HEK293 (cell line): ENCODE results near the gene STRIT1.

Experiments
- CTCF ChIA-PET: fragments of 350-600 bp; formaldehyde crosslinking; extraction: SDS; loops from one replicate; lab custom pipeline; 2021; ENCODE audit warnings: antibody characterized with exemption; lab: Yijun Ruan, JAX
- POLR2A ChIA-PET: fragments of 300-600 bp; formaldehyde crosslinking; extraction: SDS; loops from one replicate; lab custom pipeline; 2020; ENCODE audit warnings: antibody characterized with exemption, inconsistent platforms; lab: Yijun Ruan, JAX
- H3K27ac ChIP-seq: fragments of 200-500 bp; sonication (Bioruptor generic); 2 replicates; pipeline ENCODE4 v1.5.1; 2014; ENCODE audit warnings: low read depth, low read length, control low read depth, inconsistent platforms; ENCODE audit errors: extremely low read depth
- H3K36me3 ChIP-seq, 2 experiments: fragments of 200-500 bp in 1 of 2; sonication (Bioruptor generic) in 1 of 2; 1 replicate in 1 of 2; 2 replicates in 1 of 2; pipeline ENCODE4 v1.5.1; 2014 to 2017; ENCODE audit warnings: inconsistent platforms in 2 of 2, low read length in 2 of 2; ENCODE audit not compliant: control insufficient read depth in 2 of 2, insufficient read depth in 1 of 2
- H3K4me1 ChIP-seq: fragments of 200-500 bp; sonication (Bioruptor generic); 2 replicates; pipeline ENCODE4 v1.5.1; 2014; ENCODE audit warnings: mild to moderate bottlenecking, low read length, inconsistent platforms; ENCODE audit not compliant: control insufficient read depth, insufficient read depth
- H3K4me3 ChIP-seq: 2 replicates; pipeline ENCODE4 v1.5.1; 2011; ENCODE audit warnings: low read depth, mild to moderate bottlenecking, control low read depth, low read length, moderate library complexity
- H3K9me3 ChIP-seq: fragments of 200-500 bp; sonication (Bioruptor generic); 2 replicates; pipeline ENCODE4 v1.5.1; 2014; ENCODE audit warnings: low read depth, low read length, inconsistent platforms; ENCODE audit not compliant: control insufficient read depth, insufficient read depth
- EGR2 ChIP-seq: fragments of 450-650 bp; formaldehyde crosslinking; IDR thresholded peaks from 2 replicates; pipeline ENCODE4 v1.5.1; 2016; ENCODE audit warnings: low read depth, missing biosample characterization, missing genetic modification characterization
- GLIS2 ChIP-seq: fragments of 450-650 bp; formaldehyde crosslinking; IDR thresholded peaks from 2 replicates; pipeline ENCODE4 v1.5.1; 2016; ENCODE audit warnings: missing biosample characterization, missing genetic modification characterization
- ZBTB7A ChIP-seq: fragments of 450-650 bp; formaldehyde crosslinking; IDR thresholded peaks from 2 replicates; pipeline ENCODE4 v1.5.1; 2016; ENCODE audit warnings: low read depth, missing biosample characterization, missing genetic modification characterization
- ZFP69B ChIP-seq: fragments of 450-650 bp; formaldehyde crosslinking; IDR thresholded peaks from 2 replicates; pipeline ENCODE4 v1.5.1; 2016; ENCODE audit warnings: missing biosample characterization, missing genetic modification characterization
- ZNF112 ChIP-seq: fragments of 450-650 bp; formaldehyde crosslinking; IDR thresholded peaks from 2 replicates; pipeline ENCODE4 v1.5.0; 2017; ENCODE audit warnings: missing biosample characterization, missing genetic modification characterization
- ZNF155 ChIP-seq: fragments of 450-650 bp; formaldehyde crosslinking; IDR thresholded peaks from 2 replicates; pipeline ENCODE4 v1.5.1; 2016; ENCODE audit warnings: missing biosample characterization, missing genetic modification characterization
- ZNF175 ChIP-seq: fragments of 450-650 bp; formaldehyde crosslinking; IDR thresholded peaks from 2 replicates; pipeline ENCODE4 v1.5.1; 2016; ENCODE audit warnings: missing biosample characterization, missing genetic modification characterization
- ZNF433 ChIP-seq: fragments of 450-650 bp; formaldehyde crosslinking; IDR thresholded peaks from 2 replicates; pipeline ENCODE4 v1.5.1; 2016; ENCODE audit warnings: missing biosample characterization, missing genetic modification characterization, low read depth
- ZNF529 ChIP-seq: fragments of 450-650 bp; formaldehyde crosslinking; IDR thresholded peaks from 2 replicates; pipeline ENCODE4 v1.5.1; 2017; ENCODE audit warnings: missing genetic modification characterization, missing biosample characterization; ENCODE audit not compliant: insufficient replicate concordance
- ZNF600 ChIP-seq: fragments of 450-650 bp; formaldehyde crosslinking; IDR thresholded peaks from 2 replicates; pipeline ENCODE4 v1.5.1; 2016; ENCODE audit warnings: missing biosample characterization, missing genetic modification characterization
- ZNF626 ChIP-seq: fragments of 450-650 bp; sonication (Bioruptor Pico); formaldehyde crosslinking; IDR thresholded peaks from 2 replicates; pipeline ENCODE4 v1.5.1; 2018; ENCODE audit warnings: missing biosample characterization, missing genetic modification characterization, inconsistent platforms
- ZNF701 ChIP-seq: fragments of 450-650 bp; formaldehyde crosslinking; IDR thresholded peaks from 2 replicates; pipeline ENCODE4 v1.5.1; 2016; ENCODE audit warnings: missing biosample characterization, missing genetic modification characterization
- TF ChIP-seq, protein P1 (sequence below): fragments of 450-650 bp; formaldehyde crosslinking; IDR thresholded peaks from 2 replicates; pipeline ENCODE4 v1.5.1; 2016; ENCODE audit warnings: missing biosample characterization, missing genetic modification characterization
- TF ChIP-seq, protein P2 (sequence below): fragments of 450-650 bp; formaldehyde crosslinking; IDR thresholded peaks from 2 replicates; pipeline ENCODE4 v1.5.1; 2016; ENCODE audit warnings: missing biosample characterization, missing genetic modification characterization, low read depth
- TF ChIP-seq, protein P3 (sequence below): fragments of 450-650 bp; formaldehyde crosslinking; IDR thresholded peaks from 2 replicates; pipeline ENCODE4 v1.5.1; 2016; ENCODE audit warnings: missing biosample characterization, missing genetic modification characterization
- TF ChIP-seq, protein P4 (sequence below): fragments of 450-650 bp; formaldehyde crosslinking; IDR thresholded peaks from 2 replicates; pipeline ENCODE4 v1.5.1; 2016; ENCODE audit warnings: missing biosample characterization, missing genetic modification characterization
- TF ChIP-seq, protein P5 (sequence below): fragments of 450-650 bp; IDR thresholded peaks from 2 replicates; pipeline ENCODE4 v1.5.1; 2018; ENCODE audit warnings: missing biosample characterization, missing genetic modification characterization
- TF ChIP-seq, protein P6 (sequence below): fragments of 450-650 bp; formaldehyde crosslinking; IDR thresholded peaks from 2 replicates; pipeline ENCODE4 v1.5.1; 2017; ENCODE audit warnings: missing biosample characterization, missing genetic modification characterization

STRIT1 gene

DNA sequence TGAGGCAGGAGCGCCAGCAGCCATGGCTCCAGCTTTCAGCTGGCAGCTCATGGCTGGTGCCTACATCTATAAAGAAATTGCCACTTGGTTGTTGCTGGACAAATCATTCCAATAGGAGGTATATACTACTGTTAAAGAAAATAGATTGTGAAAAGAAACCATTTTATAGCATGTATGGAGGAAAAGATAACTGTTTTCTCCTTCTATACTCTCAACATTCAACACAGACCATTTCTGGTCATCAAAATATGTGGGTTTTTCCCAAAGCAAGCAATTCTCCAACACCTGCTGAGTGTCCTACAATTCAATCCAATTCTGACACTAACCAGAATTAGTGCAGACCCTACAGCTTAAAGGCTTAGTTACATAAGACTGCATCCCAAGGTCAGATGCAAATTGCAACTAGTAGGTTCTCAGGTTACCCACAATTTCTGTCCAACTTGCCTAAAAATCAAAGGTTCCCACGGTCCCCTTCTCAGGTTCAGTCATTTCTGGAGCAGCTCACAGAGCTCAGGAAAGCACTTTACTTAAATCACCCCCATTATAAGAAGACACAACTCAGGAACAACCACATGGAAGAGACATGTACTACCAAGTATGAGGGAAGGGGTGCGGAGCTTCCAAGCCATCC lies 42.4 kb upstream of the STRIT1 start:
- TF ChIP-seq ZNF175 (no peak), ZNF155 (no peak), ZNF529 (no peak), EGR2 (tag by site-specific recombination) (no peak), GLIS2 (tag by site-specific recombination) (no peak), ZNF701 (tag by site-specific recombination) (no peak), ZNF433 (tag by site-specific recombination) (no peak), ZBTB7A (tag by site-specific recombination) (no peak), ZFP69B (tag by site-specific recombination) (no peak), ZNF112 (tag by site-specific recombination) (no peak), ZNF600 (no peak), ZNF626 (no peak)
- TF ChIP-seq, protein P1, sequence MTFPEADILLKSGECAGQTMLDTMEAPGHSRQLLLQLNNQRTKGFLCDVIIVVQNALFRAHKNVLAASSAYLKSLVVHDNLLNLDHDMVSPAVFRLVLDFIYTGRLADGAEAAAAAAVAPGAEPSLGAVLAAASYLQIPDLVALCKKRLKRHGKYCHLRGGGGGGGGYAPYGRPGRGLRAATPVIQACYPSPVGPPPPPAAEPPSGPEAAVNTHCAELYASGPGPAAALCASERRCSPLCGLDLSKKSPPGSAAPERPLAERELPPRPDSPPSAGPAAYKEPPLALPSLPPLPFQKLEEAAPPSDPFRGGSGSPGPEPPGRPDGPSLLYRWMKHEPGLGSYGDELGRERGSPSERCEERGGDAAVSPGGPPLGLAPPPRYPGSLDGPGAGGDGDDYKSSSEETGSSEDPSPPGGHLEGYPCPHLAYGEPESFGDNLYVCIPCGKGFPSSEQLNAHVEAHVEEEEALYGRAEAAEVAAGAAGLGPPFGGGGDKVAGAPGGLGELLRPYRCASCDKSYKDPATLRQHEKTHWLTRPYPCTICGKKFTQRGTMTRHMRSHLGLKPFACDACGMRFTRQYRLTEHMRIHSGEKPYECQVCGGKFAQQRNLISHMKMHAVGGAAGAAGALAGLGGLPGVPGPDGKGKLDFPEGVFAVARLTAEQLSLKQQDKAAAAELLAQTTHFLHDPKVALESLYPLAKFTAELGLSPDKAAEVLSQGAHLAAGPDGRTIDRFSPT, result no peak
- TF ChIP-seq, protein P2, sequence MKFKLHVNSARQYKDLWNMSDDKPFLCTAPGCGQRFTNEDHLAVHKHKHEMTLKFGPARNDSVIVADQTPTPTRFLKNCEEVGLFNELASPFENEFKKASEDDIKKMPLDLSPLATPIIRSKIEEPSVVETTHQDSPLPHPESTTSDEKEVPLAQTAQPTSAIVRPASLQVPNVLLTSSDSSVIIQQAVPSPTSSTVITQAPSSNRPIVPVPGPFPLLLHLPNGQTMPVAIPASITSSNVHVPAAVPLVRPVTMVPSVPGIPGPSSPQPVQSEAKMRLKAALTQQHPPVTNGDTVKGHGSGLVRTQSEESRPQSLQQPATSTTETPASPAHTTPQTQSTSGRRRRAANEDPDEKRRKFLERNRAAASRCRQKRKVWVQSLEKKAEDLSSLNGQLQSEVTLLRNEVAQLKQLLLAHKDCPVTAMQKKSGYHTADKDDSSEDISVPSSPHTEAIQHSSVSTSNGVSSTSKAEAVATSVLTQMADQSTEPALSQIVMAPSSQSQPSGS, result no peak
- TF ChIP-seq, protein P3, sequence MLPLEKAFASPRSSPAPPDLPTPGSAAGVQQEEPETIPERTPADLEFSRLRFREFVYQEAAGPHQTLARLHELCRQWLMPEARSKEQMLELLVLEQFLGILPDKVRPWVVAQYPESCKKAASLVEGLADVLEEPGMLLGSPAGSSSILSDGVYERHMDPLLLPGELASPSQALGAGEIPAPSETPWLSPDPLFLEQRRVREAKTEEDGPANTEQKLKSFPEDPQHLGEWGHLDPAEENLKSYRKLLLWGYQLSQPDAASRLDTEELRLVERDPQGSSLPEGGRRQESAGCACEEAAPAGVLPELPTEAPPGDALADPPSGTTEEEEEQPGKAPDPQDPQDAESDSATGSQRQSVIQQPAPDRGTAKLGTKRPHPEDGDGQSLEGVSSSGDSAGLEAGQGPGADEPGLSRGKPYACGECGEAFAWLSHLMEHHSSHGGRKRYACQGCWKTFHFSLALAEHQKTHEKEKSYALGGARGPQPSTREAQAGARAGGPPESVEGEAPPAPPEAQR (tag by site-specific recombination), result no peak
- TF ChIP-seq, protein P4, sequence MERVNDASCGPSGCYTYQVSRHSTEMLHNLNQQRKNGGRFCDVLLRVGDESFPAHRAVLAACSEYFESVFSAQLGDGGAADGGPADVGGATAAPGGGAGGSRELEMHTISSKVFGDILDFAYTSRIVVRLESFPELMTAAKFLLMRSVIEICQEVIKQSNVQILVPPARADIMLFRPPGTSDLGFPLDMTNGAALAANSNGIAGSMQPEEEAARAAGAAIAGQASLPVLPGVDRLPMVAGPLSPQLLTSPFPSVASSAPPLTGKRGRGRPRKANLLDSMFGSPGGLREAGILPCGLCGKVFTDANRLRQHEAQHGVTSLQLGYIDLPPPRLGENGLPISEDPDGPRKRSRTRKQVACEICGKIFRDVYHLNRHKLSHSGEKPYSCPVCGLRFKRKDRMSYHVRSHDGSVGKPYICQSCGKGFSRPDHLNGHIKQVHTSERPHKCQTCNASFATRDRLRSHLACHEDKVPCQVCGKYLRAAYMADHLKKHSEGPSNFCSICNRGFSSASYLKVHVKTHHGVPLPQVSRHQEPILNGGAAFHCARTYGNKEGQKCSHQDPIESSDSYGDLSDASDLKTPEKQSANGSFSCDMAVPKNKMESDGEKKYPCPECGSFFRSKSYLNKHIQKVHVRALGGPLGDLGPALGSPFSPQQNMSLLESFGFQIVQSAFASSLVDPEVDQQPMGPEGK (tag by site-specific recombination), result no peak
- TF ChIP-seq, protein P5, sequence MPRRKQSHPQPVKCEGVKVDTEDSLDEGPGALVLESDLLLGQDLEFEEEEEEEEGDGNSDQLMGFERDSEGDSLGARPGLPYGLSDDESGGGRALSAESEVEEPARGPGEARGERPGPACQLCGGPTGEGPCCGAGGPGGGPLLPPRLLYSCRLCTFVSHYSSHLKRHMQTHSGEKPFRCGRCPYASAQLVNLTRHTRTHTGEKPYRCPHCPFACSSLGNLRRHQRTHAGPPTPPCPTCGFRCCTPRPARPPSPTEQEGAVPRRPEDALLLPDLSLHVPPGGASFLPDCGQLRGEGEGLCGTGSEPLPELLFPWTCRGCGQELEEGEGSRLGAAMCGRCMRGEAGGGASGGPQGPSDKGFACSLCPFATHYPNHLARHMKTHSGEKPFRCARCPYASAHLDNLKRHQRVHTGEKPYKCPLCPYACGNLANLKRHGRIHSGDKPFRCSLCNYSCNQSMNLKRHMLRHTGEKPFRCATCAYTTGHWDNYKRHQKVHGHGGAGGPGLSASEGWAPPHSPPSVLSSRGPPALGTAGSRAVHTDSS (tag by site-specific recombination), result no peak
- TF ChIP-seq, protein P6, sequence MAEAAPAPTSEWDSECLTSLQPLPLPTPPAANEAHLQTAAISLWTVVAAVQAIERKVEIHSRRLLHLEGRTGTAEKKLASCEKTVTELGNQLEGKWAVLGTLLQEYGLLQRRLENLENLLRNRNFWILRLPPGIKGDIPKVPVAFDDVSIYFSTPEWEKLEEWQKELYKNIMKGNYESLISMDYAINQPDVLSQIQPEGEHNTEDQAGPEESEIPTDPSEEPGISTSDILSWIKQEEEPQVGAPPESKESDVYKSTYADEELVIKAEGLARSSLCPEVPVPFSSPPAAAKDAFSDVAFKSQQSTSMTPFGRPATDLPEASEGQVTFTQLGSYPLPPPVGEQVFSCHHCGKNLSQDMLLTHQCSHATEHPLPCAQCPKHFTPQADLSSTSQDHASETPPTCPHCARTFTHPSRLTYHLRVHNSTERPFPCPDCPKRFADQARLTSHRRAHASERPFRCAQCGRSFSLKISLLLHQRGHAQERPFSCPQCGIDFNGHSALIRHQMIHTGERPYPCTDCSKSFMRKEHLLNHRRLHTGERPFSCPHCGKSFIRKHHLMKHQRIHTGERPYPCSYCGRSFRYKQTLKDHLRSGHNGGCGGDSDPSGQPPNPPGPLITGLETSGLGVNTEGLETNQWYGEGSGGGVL (tag by site-specific recombination), result no peak
- ChIA-PET POLR2A (no interaction called here), CTCF (interaction anchor here (0.6 to 2.0 kb wide), 4 partner anchors 13 to 1732 kb away, joined by 3 to 10 read pairs (median 4); no protein-coding TSS in a partner anchor)
- Histone ChIP-seq H3K4me1 (no peaks in the 10 kb centered on the region), H3K36me3 (no peaks in the 10 kb centered on the region), H3K4me3 (no peak overlapping the region), H3K27ac (no peak overlapping the region), H3K9me3 (no peaks in the 10 kb centered on the region)
